ENCODE data around the gene DNASE1L3. TPM values are rescaled to one million over a fixed set of nuclear protein-coding genes. Genes with fewer than 3 reads are reported as not detected.

The DNASE1L3 gene
- total RNA-seq, 1 donor from 2014 or later, result not detected

DNA sequence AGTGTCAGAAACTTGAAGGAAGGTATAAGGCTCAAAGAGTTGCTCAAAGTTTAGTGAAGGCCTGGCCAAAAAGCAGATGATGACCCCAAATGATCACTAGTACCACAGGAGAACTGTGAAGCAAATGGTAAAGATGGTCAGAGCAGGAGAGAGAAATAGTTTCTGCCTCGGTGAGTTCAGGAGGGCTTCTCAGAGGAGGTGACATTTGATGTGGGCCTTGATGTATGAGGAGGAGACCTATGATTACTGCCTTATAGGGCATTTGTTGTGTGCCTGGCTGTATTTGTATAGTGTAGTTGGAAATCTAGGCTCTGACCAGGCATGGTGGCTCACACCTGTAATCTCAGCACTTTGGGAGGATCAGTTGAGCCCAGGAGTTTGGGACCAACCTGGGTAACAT, 50.4 kb downstream of the DNASE1L3 start:
- DNase-seq (ENCODE audit: extremely low spot score, unreplicated experiment), result no peak
- Mint-ChIP-seq H3K4me3 (ENCODE audit: unreplicated experiment) (no peak overlapping the region), H3K4me1 (ENCODE audit: unreplicated experiment) (peaks cover 54% of the 10 kb centered on the region), H3K27me3 (ENCODE audit: unreplicated experiment) (no peaks in the 10 kb centered on the region), H3K9me3 (ENCODE audit: unreplicated experiment) (no peaks in the 10 kb centered on the region), H3K27ac (ENCODE audit: unreplicated experiment) (no peak overlapping the region), H3K36me3 (ENCODE audit: unreplicated experiment) (peaks cover 36% of the 10 kb centered on the region)
- no peak for TF ChIP-seq CTCF (IDR thresholded peaks at IDR 0.05)

GRCh38 chr3:58158442-58159153, 52.2 kb downstream of the DNASE1L3 start:
- Mint-ChIP-seq H3K27me3 (ENCODE audit: unreplicated experiment) (no peaks in the 10 kb centered on the region), H3K9me3 (ENCODE audit: unreplicated experiment) (no peaks in the 10 kb centered on the region), H3K4me1 (ENCODE audit: unreplicated experiment) (peaks cover 38% of the 10 kb centered on the region), H3K36me3 (ENCODE audit: unreplicated experiment) (peaks cover 42% of the 10 kb centered on the region), H3K27ac (ENCODE audit: unreplicated experiment) (no peak overlapping the region), H3K4me3 (ENCODE audit: unreplicated experiment) (no peak overlapping the region)
- DNase-seq (ENCODE audit: extremely low spot score, unreplicated experiment), result no peak
- no peak for TF ChIP-seq CTCF (IDR thresholded peaks at IDR 0.05)

DNA sequence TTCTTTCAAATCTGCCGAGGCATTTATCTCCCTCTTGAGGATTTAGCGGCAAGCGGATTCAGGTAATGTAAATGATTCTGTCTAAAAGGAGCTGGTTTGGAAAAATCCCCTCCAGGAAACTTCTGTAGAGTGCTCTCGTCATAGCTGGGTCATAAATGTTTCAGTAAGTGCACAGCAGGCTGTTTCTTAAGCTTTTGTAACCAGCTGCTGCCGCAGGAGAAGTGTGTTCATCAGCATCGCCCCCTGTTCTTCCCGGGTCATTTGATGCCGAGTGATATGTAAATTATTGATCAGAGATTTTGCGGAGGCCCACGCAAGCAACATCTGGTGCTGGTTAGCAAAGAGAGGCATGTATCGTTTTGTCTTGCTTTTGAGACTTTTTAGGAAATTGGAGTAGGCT, 53.1 kb downstream of the DNASE1L3 start:
- no peak for DNase-seq (ENCODE audit: extremely low spot score, unreplicated experiment)
- Mint-ChIP-seq H3K9me3 (ENCODE audit: unreplicated experiment) (no peaks in the 10 kb centered on the region), H3K36me3 (ENCODE audit: unreplicated experiment) (peaks cover 46% of the 10 kb centered on the region), H3K4me3 (ENCODE audit: unreplicated experiment) (no peak overlapping the region), H3K4me1 (ENCODE audit: unreplicated experiment) (peaks cover 32% of the 10 kb centered on the region), H3K27ac (ENCODE audit: unreplicated experiment) (no peak overlapping the region), H3K27me3 (ENCODE audit: unreplicated experiment) (no peaks in the 10 kb centered on the region)
- TF ChIP-seq CTCF (IDR thresholded peaks at IDR 0.05), result no peak

GRCh38 chr3:58155838-58156237, 54.9 kb downstream of the DNASE1L3 start:
- H3K9me3 Mint-ChIP-seq (ENCODE audit: unreplicated experiment), result no peaks in the 10 kb centered on the region
- H3K27me3 Mint-ChIP-seq (ENCODE audit: unreplicated experiment), result no peaks in the 10 kb centered on the region
- peaks cover 35% of the 10 kb centered on the region for H3K36me3 Mint-ChIP-seq (ENCODE audit: unreplicated experiment)
- DNase-seq (ENCODE audit: extremely low spot score, unreplicated experiment), result no peak
- H3K27ac Mint-ChIP-seq (ENCODE audit: unreplicated experiment), result no peak overlapping the region
- H3K4me3 Mint-ChIP-seq (ENCODE audit: unreplicated experiment), result no peak overlapping the region
- H3K4me1 Mint-ChIP-seq (ENCODE audit: unreplicated experiment), result peaks cover 21% of the 10 kb centered on the region
- TF ChIP-seq CTCF (IDR thresholded peaks at IDR 0.05), result no peak

- no peak for DNase-seq (ENCODE audit: extremely low spot score, unreplicated experiment)
- no peak overlapping the region for H3K27ac Mint-ChIP-seq (ENCODE audit: unreplicated experiment)
- no peaks in the 10 kb centered on the region for H3K9me3 Mint-ChIP-seq (ENCODE audit: unreplicated experiment)
- peaks cover 17% of the 10 kb centered on the region for H3K4me1 Mint-ChIP-seq (ENCODE audit: unreplicated experiment)
- peaks cover 29% of the 10 kb centered on the region for H3K36me3 Mint-ChIP-seq (ENCODE audit: unreplicated experiment)
- no peaks in the 10 kb centered on the region for H3K27me3 Mint-ChIP-seq (ENCODE audit: unreplicated experiment)
- no peak overlapping the region for H3K4me3 Mint-ChIP-seq (ENCODE audit: unreplicated experiment)
- TF ChIP-seq CTCF (IDR thresholded peaks at IDR 0.05), result no peak
Observed at GRCh38 chr3:58154626-58155449, 55.9 kb downstream of the DNASE1L3 start.

All from osteocyte (in vitro differentiated cells).